LNCaP clone FGC (cell line): ENCODE results near the gene RABL3.
A peak's percentile ranks its signal among the peaks of the same experiment; 100 is the strongest.

Source experiments
- DNase-seq: peaks from one replicate; pipeline ENCODE4 v3.0.0-alpha.2; 2011; ENCODE audit warnings: low read depth
- H3K4me3 ChIP-seq: 2 replicates; pipeline ENCODE4 v1.5.1; 2011; ENCODE audit warnings: mild to moderate bottlenecking, low read depth, low read length, control low read depth
- TF ChIP-seq, protein P1 (sequence below): IDR thresholded peaks from 2 replicates; pipeline ENCODE4 v1.5.1; 2012; ENCODE audit warnings: mild to moderate bottlenecking; ENCODE audit not compliant: control insufficient read depth, insufficient read depth; ENCODE audit errors: extremely low read depth

RABL3 gene

DNA sequence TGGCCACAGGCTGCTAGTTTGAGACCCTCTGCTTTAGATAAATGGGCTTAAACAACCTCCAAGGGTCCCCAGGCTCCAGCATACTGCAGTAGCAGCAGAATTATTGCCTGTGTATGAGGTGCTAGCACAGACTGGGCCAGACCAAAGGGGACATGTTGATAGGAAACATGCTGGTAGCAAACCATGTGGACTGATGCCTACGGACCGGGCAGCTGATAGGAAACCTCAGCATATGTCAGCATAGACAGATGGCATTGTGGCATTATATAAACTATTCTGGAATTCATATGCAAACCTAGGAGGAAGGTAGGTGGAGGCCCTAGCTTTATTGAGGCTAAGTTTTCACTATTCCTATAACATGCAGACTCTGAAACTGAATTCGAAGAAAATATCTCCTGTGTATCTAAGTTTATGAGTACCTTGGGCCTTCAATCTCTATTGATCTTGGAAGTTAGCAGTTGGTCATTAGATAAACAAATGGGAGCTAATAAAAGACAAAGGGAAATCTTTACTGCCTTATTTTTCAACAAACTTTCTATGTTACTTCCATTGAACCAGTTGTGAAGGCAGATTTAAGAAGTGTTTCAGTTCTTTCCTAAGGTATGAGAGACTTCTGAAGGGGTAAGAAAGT lies 58.5 kb downstream of the RABL3 start:
- peak; percentile 89 for DNase-seq
- H3K4me3 ChIP-seq = no peak overlapping the region
- TF ChIP-seq, protein P1, sequence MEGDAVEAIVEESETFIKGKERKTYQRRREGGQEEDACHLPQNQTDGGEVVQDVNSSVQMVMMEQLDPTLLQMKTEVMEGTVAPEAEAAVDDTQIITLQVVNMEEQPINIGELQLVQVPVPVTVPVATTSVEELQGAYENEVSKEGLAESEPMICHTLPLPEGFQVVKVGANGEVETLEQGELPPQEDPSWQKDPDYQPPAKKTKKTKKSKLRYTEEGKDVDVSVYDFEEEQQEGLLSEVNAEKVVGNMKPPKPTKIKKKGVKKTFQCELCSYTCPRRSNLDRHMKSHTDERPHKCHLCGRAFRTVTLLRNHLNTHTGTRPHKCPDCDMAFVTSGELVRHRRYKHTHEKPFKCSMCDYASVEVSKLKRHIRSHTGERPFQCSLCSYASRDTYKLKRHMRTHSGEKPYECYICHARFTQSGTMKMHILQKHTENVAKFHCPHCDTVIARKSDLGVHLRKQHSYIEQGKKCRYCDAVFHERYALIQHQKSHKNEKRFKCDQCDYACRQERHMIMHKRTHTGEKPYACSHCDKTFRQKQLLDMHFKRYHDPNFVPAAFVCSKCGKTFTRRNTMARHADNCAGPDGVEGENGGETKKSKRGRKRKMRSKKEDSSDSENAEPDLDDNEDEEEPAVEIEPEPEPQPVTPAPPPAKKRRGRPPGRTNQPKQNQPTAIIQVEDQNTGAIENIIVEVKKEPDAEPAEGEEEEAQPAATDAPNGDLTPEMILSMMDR = no peak

DNA sequence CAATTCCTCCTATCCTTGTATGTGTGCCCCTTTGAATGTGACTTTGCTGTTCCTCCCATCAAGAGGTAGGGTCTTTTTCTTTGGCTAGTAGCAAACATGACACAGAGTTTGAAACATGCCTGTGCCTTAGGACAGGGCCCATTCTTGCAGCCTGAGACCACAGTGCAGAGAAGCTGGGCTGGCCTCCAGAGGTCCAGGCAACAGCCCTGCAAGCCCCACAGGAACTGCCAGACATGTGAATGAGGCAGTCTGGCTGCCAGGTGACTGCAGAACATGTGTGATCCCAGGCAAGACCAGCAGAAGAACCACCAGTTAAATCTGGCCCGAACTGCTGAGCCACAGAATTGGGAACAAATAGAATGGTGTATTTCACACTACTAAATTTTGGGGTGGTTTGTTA lies 59.1 kb downstream of the RABL3 start:
- H3K4me3 ChIP-seq = no peak overlapping the region
- TF ChIP-seq, protein P1 = no peak
- DNase-seq = peak; percentile 56

DNA sequence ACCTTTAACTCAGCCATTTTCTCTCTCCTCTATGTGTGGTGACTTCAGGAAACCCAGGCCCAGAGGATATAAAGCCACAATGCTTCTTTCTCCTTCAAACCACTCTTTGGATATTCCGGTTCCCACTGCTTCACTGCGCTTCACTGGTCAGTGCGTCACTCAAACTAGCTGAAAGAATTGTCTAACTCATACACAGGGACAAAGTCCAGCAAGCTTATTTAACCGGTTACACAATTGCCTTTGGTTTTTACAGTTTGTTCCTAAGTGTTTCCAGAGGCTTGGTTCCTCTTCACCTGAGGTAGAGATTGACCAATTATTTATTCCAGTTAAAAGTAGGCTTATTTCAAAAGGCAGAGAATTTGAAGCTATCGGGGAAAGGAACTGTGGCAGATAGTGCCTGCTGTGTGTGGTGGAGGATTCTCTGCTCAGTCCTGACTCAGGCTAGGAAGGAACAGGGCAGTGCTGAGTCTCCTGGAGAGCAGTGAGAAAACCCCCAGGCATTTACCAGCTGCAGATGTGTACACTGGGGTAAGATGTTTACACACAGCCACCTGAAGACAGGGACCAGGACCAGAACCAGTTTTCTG lies 60.1 kb downstream of the RABL3 start, which contains the start of gene HGD:
Gene HGD (minus strand): TSS at position 145 of the 587 bp plus-strand sequence. CDS start 128 bp downstream, at position 17.
- no peak within 1 kb of the TSS for H3K4me3 ChIP-seq
- TF ChIP-seq, protein P1 = no peak
- peak; percentile 75 for DNase-seq

GRCh38 chr3:120681506-120682038 lies 60.7 kb downstream of the RABL3 start:
- no peak for DNase-seq
- H3K4me3 ChIP-seq = no peak overlapping the region
- TF ChIP-seq, protein P1 = no peak

DNA sequence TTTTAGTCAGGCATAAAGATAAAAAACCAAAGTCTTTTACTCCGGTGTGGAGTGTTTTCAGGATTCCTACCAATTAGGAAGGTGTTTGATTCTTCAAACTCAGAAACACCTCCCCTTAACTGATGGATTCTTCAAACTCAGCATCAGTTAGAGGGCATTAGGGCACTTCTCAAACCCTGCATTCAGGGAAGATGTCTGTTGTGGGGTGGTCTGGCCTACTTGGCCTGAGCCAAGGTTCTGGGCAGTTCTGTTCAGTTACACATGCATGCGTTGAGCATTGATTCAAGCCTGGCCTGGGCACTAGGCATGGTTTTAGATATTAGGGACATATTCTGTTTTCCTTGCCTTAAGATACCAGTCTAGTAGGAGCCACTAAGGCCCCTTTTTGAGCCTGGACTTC lies 61.3 kb downstream of the RABL3 start:
- no peak for DNase-seq
- TF ChIP-seq, protein P1 = no peak
- H3K4me3 ChIP-seq = no peak overlapping the region

DNA sequence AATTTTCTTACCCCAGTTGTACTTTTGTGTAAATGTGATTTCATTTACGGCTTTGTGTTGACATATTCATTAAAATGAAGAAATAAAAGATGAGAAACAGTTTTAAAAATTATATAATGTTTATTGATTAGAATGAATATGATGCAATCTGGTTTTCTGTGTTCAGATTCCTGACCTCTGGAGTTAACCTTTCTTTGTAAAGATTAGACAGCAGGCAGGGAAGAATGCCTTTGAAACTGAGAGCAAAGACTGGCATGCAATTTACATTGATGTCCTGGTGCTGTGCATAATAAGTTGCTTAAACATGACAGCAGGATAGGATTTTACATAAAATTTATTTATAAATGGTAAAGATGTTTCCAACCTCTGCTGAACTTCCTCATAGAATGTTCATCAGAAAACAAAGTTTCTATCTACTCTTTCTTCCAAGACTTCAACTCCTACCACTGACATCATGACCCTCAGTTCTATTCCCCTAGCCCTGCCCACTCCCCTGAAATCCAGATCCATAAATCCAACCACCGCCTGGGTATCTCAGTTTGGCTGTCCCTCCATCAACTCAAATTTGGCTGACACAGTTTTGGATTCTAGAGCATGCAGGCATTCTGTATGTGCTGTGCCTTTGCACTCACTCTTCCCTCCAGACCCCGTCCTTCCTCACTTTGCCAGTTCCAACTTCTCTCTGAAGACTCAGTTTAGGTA lies 62.0 kb downstream of the RABL3 start:
- TF ChIP-seq, protein P1 = no peak
- H3K4me3 ChIP-seq = no peak overlapping the region
- DNase-seq = no peak
